Keratinocyte (primary cell): ENCODE measurements around the gene GRIN3A.

Experiments used
- CTCF ChIP-seq, 3 experiments: IDR thresholded peaks in 1 of 3; conservative IDR thresholded peaks in 1 of 3; optimal IDR thresholded peaks in 1 of 3; 2 replicates in 2 of 3; 3 replicates in 1 of 3; pipeline versions ENCODE3 to v1.5.1; 2011; ENCODE audit warnings: low read length in 3 of 3, mild to moderate bottlenecking in 3 of 3, moderate library complexity in 2 of 3, control low read depth in 1 of 3, inconsistent platforms in 1 of 3; ENCODE audit not compliant: insufficient read depth in 2 of 3; ENCODE audit errors: extremely low read depth in 1 of 3
- EZH2 ChIP-seq: IDR thresholded peaks from one replicate; pipeline ENCODE4 v1.6.1; 2012; ENCODE audit warnings: inconsistent platforms, mild to moderate bottlenecking, low read length, moderate library complexity

DNA sequence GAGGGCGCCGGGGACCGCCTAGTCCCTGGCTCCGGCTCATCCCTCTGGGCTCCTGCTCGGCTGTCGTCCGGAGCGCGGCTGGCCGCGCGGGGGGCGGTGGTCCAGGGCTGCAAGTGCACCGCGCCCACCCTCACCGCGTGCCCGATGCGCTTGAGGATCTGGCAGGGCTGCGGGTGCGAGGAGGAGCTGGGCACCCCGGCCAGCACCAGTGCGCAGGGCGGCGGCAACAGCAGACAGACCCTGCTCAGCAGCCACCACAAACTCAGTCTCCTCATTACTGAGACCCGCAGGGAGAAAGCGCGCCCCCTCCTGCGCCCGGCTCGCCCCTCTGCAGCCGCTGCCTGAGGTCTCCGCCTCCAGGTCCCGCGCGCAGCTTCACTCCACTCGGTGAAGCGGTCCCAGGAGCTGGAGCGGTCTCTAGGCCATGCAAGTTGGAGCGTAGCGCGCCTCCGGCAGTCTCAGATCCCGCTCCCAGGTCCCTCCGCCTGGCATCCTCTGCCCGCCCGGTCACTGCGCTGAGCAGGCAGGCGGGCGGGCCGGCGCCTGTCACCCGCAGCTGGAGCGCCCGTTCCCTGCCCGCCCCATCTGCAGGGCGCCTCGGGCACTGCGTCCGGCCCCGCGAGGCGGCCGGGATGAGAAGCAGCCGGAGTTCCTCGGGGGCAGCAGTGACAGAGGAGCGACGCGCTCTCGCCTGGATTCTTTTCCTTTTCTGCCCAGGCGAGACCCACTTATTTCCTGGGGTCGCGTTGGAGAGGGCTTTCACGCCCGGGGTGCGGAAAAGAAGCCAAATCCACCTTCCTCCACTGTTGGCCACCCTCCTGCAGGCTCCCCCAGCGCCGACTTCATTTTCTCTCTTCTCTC is 512 bp downstream of the GRIN3A start:
- TF ChIP-seq CTCF (optimal IDR thresholded peaks at IDR 0.05 in 1 of 3, IDR thresholded peaks at IDR 0.05 in 1 of 3, conservative IDR thresholded peaks at IDR 0.05 in 1 of 3; ENCODE audit: extremely low read depth in 1 of 3, insufficient read depth in 2 of 3, low read length in 3 of 3) (no peak), EZH2 (peak; percentile 75)
